GM12891 (cell line): ENCODE results near the gene TSPAN11.

ENCODE experiments used
- POLR2A ChIP-seq: IDR thresholded peaks from 2 replicates; pipeline ENCODE4 v1.6.1; 2011; ENCODE audit warnings: low read depth, low read length, control low read depth
- POLR2AphosphoS5 ChIP-seq: IDR thresholded peaks from 2 replicates; pipeline ENCODE4 v1.6.1; 2011; ENCODE audit warnings: low read depth, low read length, control low read depth
- TAF1 ChIP-seq: IDR thresholded peaks from 2 replicates; pipeline ENCODE4 v1.6.1; 2011; ENCODE audit warnings: low read depth, low read length, control low read depth

GRCh38 chr12:31020385-31021166 is 94.0 kb downstream of the TSPAN11 start:
- TF ChIP-seq POLR2A (no peak), POLR2AphosphoS5 (no peak), TAF1 (no peak)
